ENCODE data around the gene TMEM150A.

- TF ChIP-seq, protein P1, sequence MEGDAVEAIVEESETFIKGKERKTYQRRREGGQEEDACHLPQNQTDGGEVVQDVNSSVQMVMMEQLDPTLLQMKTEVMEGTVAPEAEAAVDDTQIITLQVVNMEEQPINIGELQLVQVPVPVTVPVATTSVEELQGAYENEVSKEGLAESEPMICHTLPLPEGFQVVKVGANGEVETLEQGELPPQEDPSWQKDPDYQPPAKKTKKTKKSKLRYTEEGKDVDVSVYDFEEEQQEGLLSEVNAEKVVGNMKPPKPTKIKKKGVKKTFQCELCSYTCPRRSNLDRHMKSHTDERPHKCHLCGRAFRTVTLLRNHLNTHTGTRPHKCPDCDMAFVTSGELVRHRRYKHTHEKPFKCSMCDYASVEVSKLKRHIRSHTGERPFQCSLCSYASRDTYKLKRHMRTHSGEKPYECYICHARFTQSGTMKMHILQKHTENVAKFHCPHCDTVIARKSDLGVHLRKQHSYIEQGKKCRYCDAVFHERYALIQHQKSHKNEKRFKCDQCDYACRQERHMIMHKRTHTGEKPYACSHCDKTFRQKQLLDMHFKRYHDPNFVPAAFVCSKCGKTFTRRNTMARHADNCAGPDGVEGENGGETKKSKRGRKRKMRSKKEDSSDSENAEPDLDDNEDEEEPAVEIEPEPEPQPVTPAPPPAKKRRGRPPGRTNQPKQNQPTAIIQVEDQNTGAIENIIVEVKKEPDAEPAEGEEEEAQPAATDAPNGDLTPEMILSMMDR (IDR thresholded peaks at IDR 0.05), result no peak
- TF ChIP-seq EZH2 (IDR thresholded peaks at IDR 0.05) (no peak), EZH2phosphoT487 (IDR thresholded peaks at IDR 0.05) (no peak)
Measured at GRCh38 chr2:85619617-85620016, 17.1 kb upstream of the TMEM150A start.

All from neural progenitor cell (in vitro differentiated cells).